Cardiac muscle cell (in vitro differentiated cells and primary cell): ENCODE results near the gene ZNF280A. TPM values are rescaled to one million over a fixed set of nuclear protein-coding genes. Genes with fewer than 3 reads are reported as not detected.
"Not testable (repeated sequence)": the region's sequence is repeated elsewhere in the genome, so short reads cannot be mapped to it uniquely, and the experiment has no call there.

ENCODE experiments used
- DNase-seq, 2 donors: peaks; one replicate each; pipeline versions ENCODE4 v3.0.0 to v3.0.0-alpha.2; 2010 to 2017; ENCODE audit warnings: low read depth in 1 of 2, low spot score in 1 of 2
- H3K27ac ChIP-seq: fragments of 200-600 bp; sonication (generic); 2 replicates; pipeline ENCODE4 v1.5.1; 2016
- H3K27me3 ChIP-seq: fragments of 200-600 bp; sonication (generic); 2 replicates; pipeline ENCODE4 v1.6.0; 2016; ENCODE audit warnings: control low read depth
- H3K36me3 ChIP-seq: fragments of 200-600 bp; sonication (generic); 2 replicates; pipeline ENCODE4 v1.5.1; 2016; ENCODE audit warnings: control low read depth
- H3K4me1 ChIP-seq: fragments of 200-600 bp; sonication (generic); 2 replicates; pipeline ENCODE4 v1.8.1; 2017; ENCODE audit warnings: low read depth, mild to moderate bottlenecking, mixed run types
- H3K4me3 ChIP-seq: fragments of 200-600 bp; sonication (generic); 2 replicates; pipeline ENCODE4 v1.5.1; 2016; ENCODE audit warnings: mild to moderate bottlenecking
- H3K9me3 ChIP-seq: fragments of 200-600 bp; sonication (generic); 2 replicates; pipeline ENCODE4 v1.5.1; 2017; ENCODE audit warnings: low read depth, mild to moderate bottlenecking, control low read depth
- polyA plus RNA-seq: library from polyadenylated mRNA; unstranded; fragments of >200 nt; fragmentation: Nextera tagmentation; extraction: Ambion mirVana; gene quantifications from 2 replicates; pipeline ENCODE4 v1.2.1, GENCODE V29; 2016
- total RNA-seq: library from RNA; depleted of rRNA; stranded (reverse); fragments of >200 nt; gene quantifications from 2 replicates; pipeline ENCODE4 v1.2.3, GENCODE V29; 2016
- TF ChIP-seq, protein P1 (sequence below): IDR thresholded peaks from 2 replicates; pipeline ENCODE4 v1.5.1; 2012; ENCODE audit warnings: low read depth, mild to moderate bottlenecking, low read length

The ZNF280A gene
- total and polyA plus RNA-seq, 2 experiments from 2014 or later = not detected

DNA sequence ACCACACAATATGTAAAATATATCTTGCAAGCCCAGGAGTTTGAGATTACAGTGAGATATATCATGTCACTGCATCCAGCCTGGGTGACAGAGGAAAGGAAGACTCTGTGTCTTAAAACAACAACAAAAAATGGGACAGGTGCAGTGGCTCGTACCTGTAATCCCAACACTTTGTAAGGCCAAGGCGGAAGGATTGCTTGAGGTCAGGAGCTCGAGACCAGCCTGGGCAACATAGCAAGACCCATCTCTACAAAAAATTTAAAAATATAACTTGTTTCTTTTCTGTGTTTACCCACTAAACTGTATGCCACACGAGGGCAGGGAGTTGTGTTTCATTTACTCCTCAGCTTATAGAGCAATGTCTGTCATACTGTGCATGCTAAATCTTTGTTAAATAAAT lies 3.1 kb downstream of the ZNF280A start:
- Histone ChIP-seq H3K36me3 (no peaks in the 10 kb centered on the region), H3K4me1 (no peaks in the 10 kb centered on the region), H3K27ac (no peak overlapping the region), H3K27me3 (no peaks in the 10 kb centered on the region), H3K4me3 (no peak overlapping the region), H3K9me3 (no peaks in the 10 kb centered on the region)
- no peak for DNase-seq
- TF ChIP-seq, protein P1, sequence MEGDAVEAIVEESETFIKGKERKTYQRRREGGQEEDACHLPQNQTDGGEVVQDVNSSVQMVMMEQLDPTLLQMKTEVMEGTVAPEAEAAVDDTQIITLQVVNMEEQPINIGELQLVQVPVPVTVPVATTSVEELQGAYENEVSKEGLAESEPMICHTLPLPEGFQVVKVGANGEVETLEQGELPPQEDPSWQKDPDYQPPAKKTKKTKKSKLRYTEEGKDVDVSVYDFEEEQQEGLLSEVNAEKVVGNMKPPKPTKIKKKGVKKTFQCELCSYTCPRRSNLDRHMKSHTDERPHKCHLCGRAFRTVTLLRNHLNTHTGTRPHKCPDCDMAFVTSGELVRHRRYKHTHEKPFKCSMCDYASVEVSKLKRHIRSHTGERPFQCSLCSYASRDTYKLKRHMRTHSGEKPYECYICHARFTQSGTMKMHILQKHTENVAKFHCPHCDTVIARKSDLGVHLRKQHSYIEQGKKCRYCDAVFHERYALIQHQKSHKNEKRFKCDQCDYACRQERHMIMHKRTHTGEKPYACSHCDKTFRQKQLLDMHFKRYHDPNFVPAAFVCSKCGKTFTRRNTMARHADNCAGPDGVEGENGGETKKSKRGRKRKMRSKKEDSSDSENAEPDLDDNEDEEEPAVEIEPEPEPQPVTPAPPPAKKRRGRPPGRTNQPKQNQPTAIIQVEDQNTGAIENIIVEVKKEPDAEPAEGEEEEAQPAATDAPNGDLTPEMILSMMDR = no peak

GRCh38 chr22:22515890-22516289 lies 4.2 kb downstream of the ZNF280A start:
- H3K4me1 ChIP-seq = no peaks in the 10 kb centered on the region
- TF ChIP-seq, protein P1 = no peak
- no peak for DNase-seq
- no peaks in the 10 kb centered on the region for H3K36me3 ChIP-seq
- no peaks in the 10 kb centered on the region for H3K9me3 ChIP-seq
- H3K27me3 ChIP-seq = no peaks in the 10 kb centered on the region
- no peak overlapping the region for H3K27ac ChIP-seq
- no peak overlapping the region for H3K4me3 ChIP-seq

GRCh38 chr22:22514431-22514830 lies 5.6 kb downstream of the ZNF280A start:
- H3K36me3 ChIP-seq, H3K27ac ChIP-seq, H3K4me3 ChIP-seq, DNase-seq, H3K9me3 ChIP-seq, H3K27me3 ChIP-seq, H3K4me1 ChIP-seq: not testable (repeated sequence)

- Histone ChIP-seq H3K27me3 (no peaks in the 10 kb centered on the region), H3K27ac (no peak overlapping the region), H3K4me3 (no peak overlapping the region), H3K4me1 (no peaks in the 10 kb centered on the region), H3K9me3 (no peaks in the 10 kb centered on the region), H3K36me3 (no peaks in the 10 kb centered on the region)
- TF ChIP-seq, protein P1 = no peak
- no peak for DNase-seq
These were observed 6.5 kb downstream of the ZNF280A start for GRCh38 chr22:22513619-22514018.

- no peak overlapping the region for H3K27ac ChIP-seq
- no peaks in the 10 kb centered on the region for H3K27me3 ChIP-seq
- no peak for DNase-seq
- no peaks in the 10 kb centered on the region for H3K36me3 ChIP-seq
- H3K4me1 ChIP-seq = no peaks in the 10 kb centered on the region
- TF ChIP-seq, protein P1 = no peak
- H3K4me3 ChIP-seq = no peak overlapping the region
- no peaks in the 10 kb centered on the region for H3K9me3 ChIP-seq
These were observed 7.1 kb downstream of the ZNF280A start for GRCh38 chr22:22512951-22513350.

GRCh38 chr22:22510833-22511232 lies 9.2 kb downstream of the ZNF280A start:
- H3K36me3 ChIP-seq, H3K27ac ChIP-seq, H3K4me3 ChIP-seq, H3K4me1 ChIP-seq, H3K9me3 ChIP-seq, DNase-seq, H3K27me3 ChIP-seq: not testable (repeated sequence)

GRCh38 chr22:22509912-22510311 lies 10.2 kb downstream of the ZNF280A start:
- H3K4me1 ChIP-seq, DNase-seq, H3K27me3 ChIP-seq, H3K4me3 ChIP-seq, H3K9me3 ChIP-seq, H3K27ac ChIP-seq, H3K36me3 ChIP-seq: not testable (repeated sequence)
